GM18526 (cell line): ENCODE results near the gene PDK2.

Experiments used
- POLR2A ChIP-seq: IDR thresholded peaks from 3 replicates; pipeline ENCODE4 v1.6.1; 2011; ENCODE audit not compliant: insufficient read length; ENCODE audit errors: extremely low read depth

The PDK2 gene

GRCh38 chr17:50100921-50101345 lies 5.8 kb downstream of the PDK2 start:
- TF ChIP-seq POLR2A: no peak

GRCh38 chr17:50101346-50102163 lies 6.4 kb downstream of the PDK2 start:
- TF ChIP-seq POLR2A: no peak

GRCh38 chr17:50102164-50102991 lies 7.2 kb downstream of the PDK2 start:
- no peak for TF ChIP-seq POLR2A

- TF ChIP-seq POLR2A: no peak
These were observed 8.1 kb downstream of the PDK2 start for GRCh38 chr17:50103252-50103651.

GRCh38 chr17:50103941-50104340 lies 8.8 kb downstream of the PDK2 start:
- TF ChIP-seq POLR2A: no peak

DNA sequence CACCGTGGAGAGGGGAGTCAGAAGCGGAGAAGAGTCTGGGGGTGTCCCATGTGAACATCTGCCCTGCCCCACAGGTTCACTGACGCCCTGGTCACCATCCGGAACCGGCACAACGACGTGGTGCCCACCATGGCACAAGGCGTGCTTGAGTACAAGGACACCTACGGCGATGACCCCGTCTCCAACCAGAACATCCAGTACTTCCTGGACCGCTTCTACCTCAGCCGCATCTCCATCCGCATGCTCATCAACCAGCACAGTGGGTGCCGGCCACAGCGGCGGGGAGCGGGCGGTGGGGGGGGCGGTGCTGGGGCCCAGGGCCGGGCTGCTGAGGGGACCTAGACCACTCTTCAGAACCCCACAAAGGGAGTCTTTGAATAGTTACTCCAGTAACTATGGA lies 10.7 kb downstream of the PDK2 start:
- TF ChIP-seq POLR2A: no peak

DNA sequence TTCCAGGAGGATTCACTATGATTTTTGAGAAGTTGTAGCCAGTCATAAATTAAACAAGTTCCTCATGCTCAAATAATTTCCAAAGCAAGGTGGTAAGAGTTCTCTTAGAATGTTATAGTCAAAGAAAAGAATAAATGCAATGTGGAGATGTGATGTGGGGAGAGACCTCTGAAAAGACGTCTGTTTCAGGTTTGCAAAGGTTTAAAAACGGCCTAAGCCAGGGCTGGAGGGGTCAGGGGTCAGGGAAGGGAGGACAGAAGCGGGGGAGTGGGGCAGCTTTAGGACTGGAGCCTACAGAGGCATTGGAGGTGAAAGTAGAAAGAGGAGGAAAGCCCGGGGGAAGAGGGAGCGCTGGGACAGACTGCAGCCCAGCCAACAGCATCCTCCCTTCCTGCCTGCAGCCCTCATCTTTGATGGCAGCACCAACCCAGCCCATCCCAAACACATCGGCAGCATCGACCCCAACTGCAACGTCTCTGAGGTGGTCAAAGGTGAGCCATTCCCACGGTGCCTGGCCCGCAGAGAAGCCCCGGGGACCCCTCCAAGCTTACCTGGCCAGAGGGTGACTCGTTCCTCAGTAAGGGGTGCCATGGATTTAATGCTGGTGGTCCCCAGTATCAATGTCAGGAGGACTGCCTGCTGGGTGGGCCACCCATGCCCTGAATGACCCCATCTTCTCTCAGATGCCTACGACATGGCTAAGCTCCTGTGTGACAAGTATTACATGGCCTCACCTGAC lies 11.4 kb downstream of the PDK2 start:
- no peak for TF ChIP-seq POLR2A

GRCh38 chr17:50107790-50108414 lies 12.8 kb downstream of the PDK2 start:
- no peak for TF ChIP-seq POLR2A

DNA sequence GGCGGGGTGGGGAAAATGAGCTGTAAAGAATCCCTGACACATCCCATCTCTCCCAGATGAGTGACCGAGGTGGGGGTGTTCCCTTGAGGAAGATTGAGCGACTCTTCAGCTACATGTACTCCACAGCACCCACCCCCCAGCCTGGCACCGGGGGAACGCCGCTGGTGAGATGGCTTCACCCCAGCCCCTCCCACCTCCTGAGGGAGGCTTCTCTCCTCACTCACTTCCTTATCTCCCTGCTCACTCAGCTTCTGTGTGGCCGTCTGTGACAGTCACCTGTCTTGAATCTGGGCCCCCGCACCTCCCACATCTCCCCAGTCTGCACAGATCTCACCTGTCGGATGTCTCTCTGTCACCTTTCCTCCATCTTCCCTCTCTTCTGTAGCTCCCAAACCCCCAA lies 13.4 kb downstream of the PDK2 start:
- no peak for TF ChIP-seq POLR2A

- no peak for TF ChIP-seq POLR2A
These were observed 14.1 kb downstream of the PDK2 start for GRCh38 chr17:50109207-50109606.

DNA sequence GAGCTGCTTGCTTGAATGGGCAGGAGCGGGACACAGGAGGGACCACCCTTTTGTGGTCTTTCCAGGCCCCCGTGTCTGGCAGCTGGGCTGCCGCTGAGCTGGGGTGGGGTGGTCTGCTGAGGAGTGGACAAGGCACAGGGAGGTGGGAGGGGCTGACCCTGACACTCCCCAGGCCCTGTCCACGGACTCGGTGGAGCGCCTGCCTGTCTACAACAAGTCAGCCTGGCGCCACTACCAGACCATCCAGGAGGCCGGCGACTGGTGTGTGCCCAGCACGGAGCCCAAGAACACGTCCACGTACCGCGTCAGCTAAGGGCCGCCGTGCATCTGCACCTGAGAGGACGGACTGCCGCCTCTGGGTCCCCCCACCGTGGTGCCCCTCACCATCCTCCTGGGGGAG lies 14.6 kb downstream of the PDK2 start:
- TF ChIP-seq POLR2A: no peak

- no peak for TF ChIP-seq POLR2A
These were observed 15.6 kb downstream of the PDK2 start for GRCh38 chr17:50110591-50111349.

- TF ChIP-seq POLR2A: no peak
These were observed 16.8 kb downstream of the PDK2 start for GRCh38 chr17:50111673-50112655.
